ENCODE results near the gene CHRDL2.
"Not testable (repeated sequence)": the region's sequence is repeated elsewhere in the genome, so short reads cannot be mapped to it uniquely, and the experiment has no call there.

Gene CHRDL2

DNA sequence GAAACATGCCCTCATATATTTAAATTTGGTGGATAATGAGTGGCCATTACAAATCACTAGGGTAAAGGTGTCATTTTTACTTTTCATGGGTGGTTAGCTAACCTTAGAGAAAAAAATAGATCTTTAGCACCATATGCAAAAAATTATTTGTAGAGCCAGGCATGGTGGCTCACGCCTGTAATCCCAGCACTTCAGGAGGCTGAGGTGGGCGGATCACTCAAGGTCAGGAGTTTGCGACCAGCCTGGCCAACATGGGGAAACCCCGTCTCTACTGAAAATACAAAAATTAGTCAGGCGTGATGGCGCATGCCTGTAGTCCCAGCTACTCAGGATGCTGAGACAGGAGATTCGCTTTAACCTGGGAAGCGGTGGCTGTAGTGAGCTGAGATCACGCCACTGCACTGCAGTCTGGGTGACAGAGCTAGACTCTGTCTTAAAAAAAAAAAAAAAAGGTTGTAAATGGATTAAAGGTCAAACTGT is 37.0 kb upstream of the CHRDL2 start:
- not testable (repeated sequence) for H3K27me3 ChIP-seq (ENCODE audit: insufficient read depth, low read length); H3K4me3 ChIP-seq (ENCODE audit: low read length); H3K9me3 ChIP-seq (ENCODE audit: insufficient read depth, low read depth, low read length); H3K4me1 ChIP-seq (ENCODE audit: insufficient read depth, low read length); H3K27ac ChIP-seq (ENCODE audit: low read depth, low read length); H3K36me3 ChIP-seq (ENCODE audit: insufficient read depth, low read length); H3K9ac ChIP-seq (ENCODE audit: low read depth, low read length)
- 93% methylated on average over 9 of the region's 9 CpGs for WGBS

DNA sequence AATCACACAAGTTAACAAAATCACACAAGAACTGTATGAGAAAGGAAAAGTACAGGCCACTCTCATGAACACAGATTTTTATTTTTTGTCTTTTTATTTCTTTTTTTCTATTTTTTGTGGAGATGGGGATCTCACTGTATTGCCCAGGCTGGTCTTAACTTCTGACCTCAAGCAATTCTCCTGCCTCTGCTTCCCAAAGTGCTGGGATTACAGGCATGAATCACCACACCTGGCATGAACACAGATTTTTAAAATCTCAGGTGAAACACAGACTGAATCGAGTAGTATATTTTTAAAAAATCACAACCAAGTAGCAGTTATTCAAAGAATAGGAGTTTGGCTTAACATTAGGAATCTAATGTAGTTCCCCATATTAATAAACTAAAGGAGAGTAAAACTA is 35.7 kb upstream of the CHRDL2 start:
- no peaks in the 10 kb centered on the region for H3K9me3 ChIP-seq (ENCODE audit: insufficient read depth, low read depth, low read length)
- H3K9ac ChIP-seq (ENCODE audit: low read depth, low read length), result no peak overlapping the region
- WGBS, result 100% methylated on average over 1 of the region's 1 CpG
- no peaks in the 10 kb centered on the region for H3K4me1 ChIP-seq (ENCODE audit: insufficient read depth, low read length)
- no peaks in the 10 kb centered on the region for H3K36me3 ChIP-seq (ENCODE audit: insufficient read depth, low read length)
- no peak overlapping the region for H3K27ac ChIP-seq (ENCODE audit: low read depth, low read length)
- no peak overlapping the region for H3K4me3 ChIP-seq (ENCODE audit: low read length)
- H3K27me3 ChIP-seq (ENCODE audit: insufficient read depth, low read length), result no peaks in the 10 kb centered on the region

DNA sequence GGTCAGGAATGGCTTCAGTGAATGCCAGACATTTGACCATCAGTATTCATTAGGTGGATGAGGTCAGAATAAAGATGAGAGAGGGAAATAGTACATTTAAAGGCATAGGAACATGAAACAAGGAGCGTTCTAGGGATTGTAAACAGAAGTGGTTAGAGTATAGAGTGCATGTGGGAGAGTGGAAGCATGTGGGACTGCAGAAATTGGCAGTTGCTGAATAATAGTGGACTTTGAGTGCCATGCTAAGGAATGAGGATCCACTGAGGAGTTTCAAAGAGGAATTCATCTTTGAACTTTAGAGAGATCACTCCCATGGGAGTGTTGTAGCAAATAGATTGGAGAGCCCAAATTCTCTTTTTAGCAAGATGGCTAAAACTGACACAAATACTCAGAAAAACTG is 25.3 kb upstream of the CHRDL2 start:
- Histone ChIP-seq H3K9ac (ENCODE audit: low read depth, low read length) (no peak overlapping the region), H3K9me3 (ENCODE audit: insufficient read depth, low read depth, low read length) (no peaks in the 10 kb centered on the region), H3K4me1 (ENCODE audit: insufficient read depth, low read length) (peaks cover 29% of the 10 kb centered on the region), H3K27me3 (ENCODE audit: insufficient read depth, low read length) (no peaks in the 10 kb centered on the region), H3K36me3 (ENCODE audit: insufficient read depth, low read length) (no peaks in the 10 kb centered on the region), H3K27ac (ENCODE audit: low read depth, low read length) (no peak overlapping the region), H3K4me3 (ENCODE audit: low read length) (no peak overlapping the region)
- WGBS, result 92% methylated on average over 1 of the region's 1 CpG

DNA sequence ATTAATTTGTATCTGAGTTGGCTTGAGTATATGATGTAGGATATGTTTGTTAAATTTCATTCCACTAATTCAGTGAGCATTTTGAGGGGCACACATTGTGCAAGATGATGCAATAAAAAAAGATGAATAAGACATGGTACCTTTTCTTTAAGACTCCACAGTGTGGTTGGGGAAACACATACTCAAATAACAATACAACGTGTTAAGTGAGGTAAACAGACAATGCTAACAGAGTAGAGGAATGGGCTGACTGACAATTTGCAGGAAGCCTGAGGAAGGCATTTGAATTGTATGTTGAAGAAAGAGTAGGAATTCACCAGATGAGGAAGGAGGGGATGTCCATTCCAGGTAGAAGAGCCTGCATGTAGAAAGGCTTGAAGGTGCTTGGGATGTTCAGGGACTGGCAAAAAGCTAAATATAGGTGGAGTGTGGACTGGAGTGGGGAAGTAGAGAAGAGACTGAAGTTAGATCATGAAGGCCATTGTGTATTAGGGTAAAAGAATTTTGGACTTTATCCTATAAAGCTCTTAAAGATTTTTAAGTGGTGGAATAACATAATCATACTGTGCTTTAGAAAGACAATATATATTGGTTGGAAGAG is 24.3 kb upstream of the CHRDL2 start:
- H3K27me3 ChIP-seq (ENCODE audit: insufficient read depth, low read length), result no peaks in the 10 kb centered on the region
- 24% methylated on average over 1 of the region's 1 CpG for whole genome bisulfite sequencing
- no peaks in the 10 kb centered on the region for H3K9me3 ChIP-seq (ENCODE audit: insufficient read depth, low read depth, low read length)
- H3K36me3 ChIP-seq (ENCODE audit: insufficient read depth, low read length), result no peaks in the 10 kb centered on the region
- no peak overlapping the region for H3K9ac ChIP-seq (ENCODE audit: low read depth, low read length)
- no peak overlapping the region for H3K4me3 ChIP-seq (ENCODE audit: low read length)
- H3K27ac ChIP-seq (ENCODE audit: low read depth, low read length), result peak overlapping the region; percentile 70
- H3K4me1 ChIP-seq (ENCODE audit: insufficient read depth, low read length), result peaks cover 29% of the 10 kb centered on the region

DNA sequence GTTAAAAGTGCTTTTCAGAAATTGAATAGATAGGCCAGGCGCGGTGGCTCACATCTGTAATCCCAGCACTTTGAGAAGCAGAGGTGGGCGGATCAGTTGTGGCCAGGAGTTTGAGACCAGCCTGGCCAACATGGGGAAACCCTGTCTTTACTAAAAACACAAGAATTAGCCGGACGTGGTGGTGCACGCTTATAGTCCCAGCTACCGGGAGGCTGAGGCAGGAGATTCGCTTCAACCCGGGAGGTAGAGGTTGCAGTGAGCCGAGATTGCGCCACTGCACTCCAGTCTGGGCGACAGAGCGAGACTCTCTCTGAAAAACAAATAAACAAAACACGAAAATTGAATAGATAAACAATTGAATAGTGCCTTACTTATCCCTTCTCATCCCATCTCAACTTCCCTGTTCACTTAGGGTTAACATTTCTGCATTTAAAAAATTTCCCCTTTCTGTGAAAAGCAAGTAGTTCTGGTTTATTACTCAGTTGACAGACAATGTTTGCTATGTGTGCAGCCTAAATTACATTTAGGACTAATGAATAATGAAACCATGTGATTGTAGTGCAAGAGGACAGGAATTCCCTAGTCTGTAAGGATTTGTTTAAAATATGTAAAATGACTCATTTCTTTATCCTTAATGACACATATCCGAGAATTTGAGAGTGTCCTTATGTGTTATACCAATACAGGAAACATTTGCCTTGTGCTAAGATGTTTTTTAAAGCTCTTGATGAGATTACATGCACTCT is 23.5 kb upstream of the CHRDL2 start:
- 80% methylated on average over 14 of the region's 15 CpGs for WGBS
- no peak overlapping the region for H3K4me3 ChIP-seq (ENCODE audit: low read length)
- no peak overlapping the region for H3K9ac ChIP-seq (ENCODE audit: low read depth, low read length)

DNA sequence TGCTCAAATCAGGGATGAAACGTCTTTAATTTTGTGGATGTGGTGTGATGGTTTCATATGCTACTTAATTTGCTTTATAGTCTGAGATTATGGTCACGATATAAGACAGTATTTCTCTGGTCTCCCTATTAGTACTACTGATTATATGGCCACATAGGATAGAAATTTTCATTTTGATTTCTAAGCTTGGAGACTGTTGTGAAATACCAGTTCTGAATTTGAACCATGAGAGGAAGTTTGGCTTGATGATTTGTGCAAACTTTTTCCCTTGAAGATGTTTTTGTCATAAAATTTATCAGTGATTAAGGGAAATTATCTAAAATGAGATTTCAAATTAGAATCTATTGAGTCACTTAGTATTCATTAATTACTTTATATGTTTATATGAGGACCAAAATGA is 20.1 kb upstream of the CHRDL2 start:
- Histone ChIP-seq H3K9ac (ENCODE audit: low read depth, low read length) (no peak overlapping the region), H3K4me1 (ENCODE audit: insufficient read depth, low read length) (peaks cover 47% of the 10 kb centered on the region)

More for the DNA sequence above, 23.5 kb upstream of the CHRDL2 start:
- Histone ChIP-seq H3K36me3 (ENCODE audit: insufficient read depth, low read length) (no peaks in the 10 kb centered on the region), H3K4me1 (ENCODE audit: insufficient read depth, low read length) (peaks cover 37% of the 10 kb centered on the region), H3K27ac (ENCODE audit: low read depth, low read length) (peak overlapping the region; percentile 70), H3K9me3 (ENCODE audit: insufficient read depth, low read depth, low read length) (no peaks in the 10 kb centered on the region), H3K27me3 (ENCODE audit: insufficient read depth, low read length) (no peaks in the 10 kb centered on the region)

DNA sequence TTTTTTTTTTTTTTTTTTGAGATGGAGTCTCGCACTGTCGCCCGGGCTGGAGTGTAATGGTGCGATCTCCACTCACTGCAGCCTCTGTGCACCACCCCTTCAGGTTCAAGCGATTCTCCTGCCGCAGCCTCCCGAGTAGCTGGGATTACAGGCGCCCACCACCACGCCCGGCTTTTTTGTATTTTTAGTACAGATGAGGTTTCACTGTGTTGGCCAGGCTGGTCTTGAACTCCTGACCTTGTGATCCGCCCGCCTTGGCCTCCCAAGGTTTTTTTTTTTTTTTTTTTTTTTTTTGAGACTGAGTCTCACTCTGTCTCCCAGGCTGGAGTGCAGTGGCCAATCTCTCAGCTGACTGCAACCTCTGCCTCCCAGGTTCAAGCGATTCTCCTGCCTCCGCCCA is 19.4 kb upstream of the CHRDL2 start:
- not testable (repeated sequence) for H3K4me3 ChIP-seq (ENCODE audit: low read length); H3K27ac ChIP-seq (ENCODE audit: low read depth, low read length); H3K9me3 ChIP-seq (ENCODE audit: insufficient read depth, low read depth, low read length); H3K36me3 ChIP-seq (ENCODE audit: insufficient read depth, low read length); H3K9ac ChIP-seq (ENCODE audit: low read depth, low read length); H3K27me3 ChIP-seq (ENCODE audit: insufficient read depth, low read length)
- WGBS, result 95% methylated on average over 14 of the region's 14 CpGs
- H3K4me1 ChIP-seq (ENCODE audit: insufficient read depth, low read length), result peaks cover 40% of the 10 kb centered on the region

More for the DNA sequence above, 20.1 kb upstream of the CHRDL2 start:
- H3K27me3 ChIP-seq (ENCODE audit: insufficient read depth, low read length), result no peaks in the 10 kb centered on the region
- H3K9me3 ChIP-seq (ENCODE audit: insufficient read depth, low read depth, low read length), result no peaks in the 10 kb centered on the region
- H3K27ac ChIP-seq (ENCODE audit: low read depth, low read length), result no peak overlapping the region
- H3K36me3 ChIP-seq (ENCODE audit: insufficient read depth, low read length), result no peaks in the 10 kb centered on the region
- WGBS, result 87% methylated on average over 2 of the region's 2 CpGs
- no peak overlapping the region for H3K4me3 ChIP-seq (ENCODE audit: low read length)

DNA sequence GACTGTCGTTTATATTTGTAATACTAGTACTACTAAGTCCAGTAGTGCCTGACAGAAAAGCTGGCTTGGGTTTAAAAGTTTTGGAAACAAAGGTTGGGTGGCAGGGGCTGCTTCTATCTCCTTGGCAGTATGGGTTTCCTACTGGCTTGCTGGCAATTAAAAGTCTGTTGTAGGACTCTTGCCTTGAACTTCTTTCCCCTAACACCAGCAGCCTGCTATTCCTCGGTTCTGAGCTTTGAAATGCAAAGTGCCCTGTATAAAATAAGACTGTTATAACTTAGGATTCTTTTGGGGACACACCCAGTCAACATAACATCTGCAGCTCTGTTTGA is 18.7 kb upstream of the CHRDL2 start:
- no CpG with 5 or more reads among the region's 2 CpGs for WGBS
- Histone ChIP-seq H3K27me3 (ENCODE audit: insufficient read depth, low read length) (no peaks in the 10 kb centered on the region), H3K4me1 (ENCODE audit: insufficient read depth, low read length) (peaks cover 33% of the 10 kb centered on the region), H3K36me3 (ENCODE audit: insufficient read depth, low read length) (no peaks in the 10 kb centered on the region), H3K27ac (ENCODE audit: low read depth, low read length) (no peak overlapping the region), H3K9ac (ENCODE audit: low read depth, low read length) (no peak overlapping the region), H3K4me3 (ENCODE audit: low read length) (peak overlapping the region; percentile 86), H3K9me3 (ENCODE audit: insufficient read depth, low read depth, low read length) (no peaks in the 10 kb centered on the region)

DNA sequence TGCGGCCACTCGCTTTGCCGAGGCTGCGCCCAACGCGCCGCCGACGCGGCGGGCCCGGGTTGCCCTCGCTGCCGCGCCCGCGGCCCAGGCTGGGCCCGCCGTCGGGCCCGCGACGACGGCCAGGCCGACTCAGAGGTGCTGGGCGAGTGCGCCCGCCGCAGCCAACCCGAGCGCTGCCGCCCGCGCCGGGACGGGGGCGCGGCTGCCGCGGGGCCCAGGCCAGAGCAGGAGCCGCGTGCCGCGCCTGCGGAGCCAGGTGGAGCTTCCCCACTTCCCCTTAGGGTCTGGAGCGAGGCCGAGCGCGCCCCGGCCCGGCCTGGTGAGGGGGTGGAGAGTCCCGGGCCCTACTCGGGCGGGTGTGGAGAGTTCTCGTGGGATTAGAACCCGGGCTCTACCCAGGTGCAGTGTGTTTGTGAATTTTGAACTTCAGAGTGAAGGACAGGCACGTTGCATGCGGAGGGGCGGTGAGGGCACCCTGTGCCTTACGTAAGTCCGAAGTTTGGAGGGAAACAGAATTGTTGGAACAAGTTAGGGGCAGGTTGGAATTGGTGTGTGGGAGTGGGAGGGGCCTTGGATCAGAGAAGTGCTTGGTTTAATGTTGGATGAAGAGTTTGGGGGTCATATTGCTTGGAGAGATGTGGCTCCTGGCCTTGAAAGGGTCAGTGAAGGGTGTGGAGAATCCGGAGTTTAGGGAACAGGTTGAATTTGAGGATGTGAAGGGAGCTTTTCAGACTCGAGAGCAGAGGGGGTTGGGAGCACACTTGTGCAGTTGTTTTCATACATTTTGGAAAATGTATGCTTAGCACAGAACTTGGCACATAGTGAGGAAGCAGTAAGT is 18.1 kb upstream of the CHRDL2 start:
- peak overlapping the region; percentile 33; the same call in 1 of the 2 replicates for H3K27ac ChIP-seq (ENCODE audit: low read depth, low read length)

DNA sequence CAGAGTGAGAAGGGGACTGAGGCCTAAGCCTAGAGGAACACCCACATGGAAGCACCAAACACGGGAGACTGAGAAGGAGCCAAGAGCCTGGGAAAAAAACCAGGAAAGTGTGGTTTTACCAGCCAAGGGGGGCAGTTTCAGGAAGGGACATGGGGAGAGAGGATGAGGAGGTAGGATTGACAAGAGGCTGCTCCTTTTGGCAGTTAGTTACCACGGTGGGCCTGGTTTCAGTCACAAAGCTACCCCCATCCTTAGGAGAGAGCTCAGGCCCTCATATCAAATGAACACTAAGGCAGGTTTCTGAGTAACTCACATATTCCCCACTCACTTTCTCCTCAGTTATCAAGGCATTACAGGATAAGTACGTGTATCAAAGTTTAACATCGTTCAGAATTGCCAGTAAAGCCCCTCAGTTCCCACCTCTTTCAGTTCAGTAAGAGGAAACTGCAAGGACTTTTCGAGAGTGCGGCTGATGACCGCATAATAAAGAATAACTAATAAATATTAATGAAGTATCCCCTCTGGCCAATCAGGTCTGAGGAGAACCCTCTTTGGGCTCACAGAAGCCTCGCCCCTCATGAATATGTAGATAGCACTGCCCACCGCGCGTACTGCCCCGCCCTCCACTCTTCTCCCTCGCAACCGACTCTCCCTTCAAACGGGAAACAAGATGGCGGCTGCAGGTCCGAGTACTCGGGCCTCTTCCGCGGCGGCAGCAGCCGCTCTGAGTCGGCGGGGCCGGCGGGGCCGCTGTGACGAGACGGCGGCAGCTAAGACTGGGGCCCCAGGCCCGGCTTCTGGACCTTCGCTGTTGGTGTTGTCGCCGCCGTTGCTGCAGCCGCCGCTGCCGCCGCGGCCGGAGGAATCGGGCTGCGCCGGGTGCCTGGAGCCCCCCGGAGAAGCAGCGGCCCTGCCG is 17.2 kb upstream of the CHRDL2 start, which contains the start of gene RNF169:
RNF169 (plus strand) TSS at position 639 of the 916 bp plus-strand sequence; CDS start at position 671, 32 bp downstream.
- H3K4me3 ChIP-seq (ENCODE audit: low read length), result peak within 1 kb of the TSS; percentile 86
- no peaks in the 10 kb centered on the region for H3K36me3 ChIP-seq (ENCODE audit: insufficient read depth, low read length)
- no peaks in the 10 kb centered on the region for H3K9me3 ChIP-seq (ENCODE audit: insufficient read depth, low read depth, low read length)
- peaks cover 18% of the 10 kb centered on the region for H3K4me1 ChIP-seq (ENCODE audit: insufficient read depth, low read length)
- WGBS, result 2% methylated on average over 44 of the region's 47 CpGs
- peak within 1 kb of the TSS; percentile 94 for H3K9ac ChIP-seq (ENCODE audit: low read depth, low read length)
- peak within 1 kb of the TSS; percentile 61; the same call in 1 of the 2 replicates for H3K27ac ChIP-seq (ENCODE audit: low read depth, low read length)
- H3K27me3 ChIP-seq (ENCODE audit: insufficient read depth, low read length), result no peaks in the 10 kb centered on the region

More for the DNA sequence above, 18.1 kb upstream of the CHRDL2 start:
- Histone ChIP-seq H3K9ac (ENCODE audit: low read depth, low read length) (peak overlapping the region; percentile 94), H3K36me3 (ENCODE audit: insufficient read depth, low read length) (no peaks in the 10 kb centered on the region), H3K4me3 (ENCODE audit: low read length) (peak overlapping the region; percentile 86), H3K27me3 (ENCODE audit: insufficient read depth, low read length) (no peaks in the 10 kb centered on the region), H3K4me1 (ENCODE audit: insufficient read depth, low read length) (peaks cover 27% of the 10 kb centered on the region), H3K9me3 (ENCODE audit: insufficient read depth, low read depth, low read length) (no peaks in the 10 kb centered on the region)
- 2% methylated on average over 63 of the region's 63 CpGs for WGBS

Data from HUES64 (cell line).